Measurements from ENCODE around the gene SLC41A3. TPM values are rescaled to one million over a fixed set of nuclear protein-coding genes. Genes with fewer than 3 reads are reported as not detected.

The SLC41A3 gene
- total and polyA plus RNA-seq, 2 of the 4 experiments (the other 2 are of a cell fraction), result 30.5 to 43.5 TPM

GRCh38 chr3:126036056-126036549, 47.8 kb downstream of the SLC41A3 start:
- POLR2A ChIA-PET (ENCODE audit: unreplicated experiment), result interaction anchor here (0.6 kb wide), 1 partner anchor 189 kb away, joined by 11 read pairs; no protein-coding TSS in a partner anchor
- no peak for DNase-seq
- 100% methylated on average over 6 of the region's 10 CpGs; no CpG with 5 or more reads in 1 of the 2 experiments for WGBS, 2 experiments (ENCODE audit: extremely low coverage in 2 of 2, insufficient read length in 1 of 2)
- no peak for ATAC-seq (ENCODE audit: low read depth)
- no peak overlapping the region for H2BK120ac ChIP-seq (ENCODE audit: low read depth, low read length)
- H3K56ac ChIP-seq (ENCODE audit: extremely low read depth, insufficient read depth, low read length), result no peak overlapping the region
- no peaks in the 10 kb centered on the region for H3K27me3 ChIP-seq (ENCODE audit: control insufficient read depth, insufficient read depth, low read length)
- no peak overlapping the region for H3K9ac ChIP-seq (ENCODE audit: low read depth, low read length)
- no peak overlapping the region for H3K27ac ChIP-seq (ENCODE audit: insufficient read depth, low read length)
- no peaks in the 10 kb centered on the region for H3K36me3 ChIP-seq (ENCODE audit: control insufficient read depth, insufficient read depth, low read length)
- CTCF ChIA-PET, result no interaction called here
- dilution Hi-C loops (cut with HindIII; ENCODE audit: low sequenced_read_pairs, unreplicated experiment) (no loop called here), intact Hi-C loops (cut with micrococcal nuclease) (no loop called here), in situ Hi-C loops (cut with MboI; ENCODE audit: low sequenced_read_pairs) (no loop called here)
- no peak overlapping the region for H2BK20ac ChIP-seq (ENCODE audit: low read depth, low read length)
- H2BK15ac ChIP-seq (ENCODE audit: low read depth, low read length), result no peak overlapping the region
- H3K18ac ChIP-seq (ENCODE audit: low read depth, low read length), result no peak overlapping the region
- no peak overlapping the region for H4K5ac ChIP-seq (ENCODE audit: low read depth, low read length)
- H4K20me1 ChIP-seq (ENCODE audit: insufficient read depth, low read length), result no peaks in the 10 kb centered on the region
- no peaks in the 10 kb centered on the region for H3K4me1 ChIP-seq (ENCODE audit: control insufficient read depth, insufficient read depth, low read length)
- peaks cover 5% of the 10 kb centered on the region; the same call in 1 of the 2 replicates for H3K9me1 ChIP-seq (ENCODE audit: insufficient read depth, low read length)
- H2BK5ac ChIP-seq (ENCODE audit: low read depth, low read length, poor library complexity, severe bottlenecking), result no peak overlapping the region
- H2AFZ ChIP-seq (replicated peaks; ENCODE audit: low read length, poor library complexity), result no peak overlapping the region
- TF ChIP-seq ELK1 (IDR thresholded peaks at IDR 0.05; ENCODE audit: borderline replicate concordance, low read depth, low read length) (no peak), MXI1 (IDR thresholded peaks at IDR 0.05; ENCODE audit: borderline replicate concordance, low read depth, low read length) (no peak), FOS (IDR thresholded peaks at IDR 0.05; ENCODE audit: low read depth, low read length) (no peak), POLR2A (IDR thresholded peaks at IDR 0.05; ENCODE audit: low read depth, low read length) (no peak), SMC3 (IDR thresholded peaks at IDR 0.05; ENCODE audit: low read depth, low read length) (no peak), BHLHE40 (IDR thresholded peaks at IDR 0.05; ENCODE audit: low read depth, low read length) (no peak), MAZ (IDR thresholded peaks at IDR 0.05; ENCODE audit: borderline replicate concordance, low read depth, low read length) (no peak), CHD1 (IDR thresholded peaks at IDR 0.05; ENCODE audit: low read depth, low read length) (no peak), RFX5 (IDR thresholded peaks at IDR 0.05; ENCODE audit: low read depth, low read length) (no peak), RCOR1 (IDR thresholded peaks at IDR 0.05; ENCODE audit: insufficient replicate concordance, low read length) (no peak)
- no peak overlapping the region for H4K8ac ChIP-seq (ENCODE audit: low read depth in 2 of 2, low read length in 2 of 2)
- no peak overlapping the region for H3K14ac ChIP-seq (replicated peaks; ENCODE audit: low read depth, low read length)
- BruUV-seq (replicated peaks), result no TSS peak
- H2AK9ac ChIP-seq (replicated peaks; ENCODE audit: low read depth, low read length, poor library complexity), result no peak overlapping the region
- H2AK5ac ChIP-seq (ENCODE audit: low read depth, low read length), result no peak overlapping the region
- H3K23ac ChIP-seq (ENCODE audit: low read depth, low read length), result no peak overlapping the region
- no peak overlapping the region for H4K91ac ChIP-seq (ENCODE audit: insufficient read depth, low read depth, low read length)
- H3K79me1 ChIP-seq (ENCODE audit: low read depth in 1 of 2, low read length in 2 of 2), result no peaks in the 10 kb centered on the region
- no peak overlapping the region for H3K4me2 ChIP-seq (ENCODE audit: low read depth, low read length)
- H3K4ac ChIP-seq (ENCODE audit: low read depth, low read length), result no peak overlapping the region
- H3K9me3 ChIP-seq (ENCODE audit: control insufficient read depth, insufficient read depth, low read length), result no peaks in the 10 kb centered on the region
- H3K4me3 ChIP-seq (ENCODE audit: insufficient read depth, low read depth, low read length), result no peak overlapping the region

All from IMR-90 (cell line).